ENCODE data around the gene EML3.

DNA sequence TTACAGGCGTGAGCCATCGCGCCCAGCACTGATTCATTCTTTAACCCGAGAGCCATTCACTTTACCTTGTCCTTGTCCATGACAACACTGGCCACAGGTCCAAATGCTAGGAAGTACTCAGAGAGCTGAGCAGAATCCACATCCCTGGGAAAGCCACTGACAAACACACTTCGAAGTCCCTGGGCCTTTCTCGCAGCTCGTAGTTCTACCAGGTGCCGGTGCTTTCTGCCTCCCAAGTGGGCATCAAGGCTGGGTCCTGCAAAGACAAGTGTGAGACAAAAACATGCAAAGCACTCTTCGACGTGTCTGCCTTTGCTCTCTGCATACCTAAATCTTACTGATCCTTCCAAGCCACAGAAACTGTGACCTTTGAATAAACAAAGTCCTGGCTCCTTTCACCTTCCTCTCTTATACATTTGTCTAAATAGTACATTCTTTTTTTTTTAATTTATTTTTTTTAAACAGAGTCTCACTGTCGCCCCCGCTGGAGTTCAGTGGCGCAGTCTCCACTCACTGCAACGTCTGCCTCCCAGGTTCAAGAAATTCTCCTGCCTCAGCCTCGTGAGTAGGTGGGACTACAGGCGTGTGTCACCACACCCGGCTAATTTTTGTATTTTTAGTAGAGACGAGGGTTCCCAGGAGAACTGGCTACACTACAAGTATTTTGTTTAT, 23.5 kb downstream of the EML3 start:
- TF ChIP-seq CBX2 (IDR thresholded peaks at IDR 0.05; ENCODE audit: borderline replicate concordance, low read depth) (no peak), MYC (IDR thresholded peaks at IDR 0.05; ENCODE audit: borderline replicate concordance, low read length) (no peak), KDM1A (IDR thresholded peaks at IDR 0.05; ENCODE audit: low read depth) (no peak), RAD21 (conservative IDR thresholded peaks at IDR 0.05 in 1 of 2, IDR thresholded peaks at IDR 0.05 in 1 of 2) (no peak), HDAC2 (IDR thresholded peaks at IDR 0.05) (no peak)
- TF ChIP-seq, protein P1, sequence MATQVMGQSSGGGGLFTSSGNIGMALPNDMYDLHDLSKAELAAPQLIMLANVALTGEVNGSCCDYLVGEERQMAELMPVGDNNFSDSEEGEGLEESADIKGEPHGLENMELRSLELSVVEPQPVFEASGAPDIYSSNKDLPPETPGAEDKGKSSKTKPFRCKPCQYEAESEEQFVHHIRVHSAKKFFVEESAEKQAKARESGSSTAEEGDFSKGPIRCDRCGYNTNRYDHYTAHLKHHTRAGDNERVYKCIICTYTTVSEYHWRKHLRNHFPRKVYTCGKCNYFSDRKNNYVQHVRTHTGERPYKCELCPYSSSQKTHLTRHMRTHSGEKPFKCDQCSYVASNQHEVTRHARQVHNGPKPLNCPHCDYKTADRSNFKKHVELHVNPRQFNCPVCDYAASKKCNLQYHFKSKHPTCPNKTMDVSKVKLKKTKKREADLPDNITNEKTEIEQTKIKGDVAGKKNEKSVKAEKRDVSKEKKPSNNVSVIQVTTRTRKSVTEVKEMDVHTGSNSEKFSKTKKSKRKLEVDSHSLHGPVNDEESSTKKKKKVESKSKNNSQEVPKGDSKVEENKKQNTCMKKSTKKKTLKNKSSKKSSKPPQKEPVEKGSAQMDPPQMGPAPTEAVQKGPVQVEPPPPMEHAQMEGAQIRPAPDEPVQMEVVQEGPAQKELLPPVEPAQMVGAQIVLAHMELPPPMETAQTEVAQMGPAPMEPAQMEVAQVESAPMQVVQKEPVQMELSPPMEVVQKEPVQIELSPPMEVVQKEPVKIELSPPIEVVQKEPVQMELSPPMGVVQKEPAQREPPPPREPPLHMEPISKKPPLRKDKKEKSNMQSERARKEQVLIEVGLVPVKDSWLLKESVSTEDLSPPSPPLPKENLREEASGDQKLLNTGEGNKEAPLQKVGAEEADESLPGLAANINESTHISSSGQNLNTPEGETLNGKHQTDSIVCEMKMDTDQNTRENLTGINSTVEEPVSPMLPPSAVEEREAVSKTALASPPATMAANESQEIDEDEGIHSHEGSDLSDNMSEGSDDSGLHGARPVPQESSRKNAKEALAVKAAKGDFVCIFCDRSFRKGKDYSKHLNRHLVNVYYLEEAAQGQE (IDR thresholded peaks at IDR 0.05): no peak
- TF ChIP-seq, protein P2, sequence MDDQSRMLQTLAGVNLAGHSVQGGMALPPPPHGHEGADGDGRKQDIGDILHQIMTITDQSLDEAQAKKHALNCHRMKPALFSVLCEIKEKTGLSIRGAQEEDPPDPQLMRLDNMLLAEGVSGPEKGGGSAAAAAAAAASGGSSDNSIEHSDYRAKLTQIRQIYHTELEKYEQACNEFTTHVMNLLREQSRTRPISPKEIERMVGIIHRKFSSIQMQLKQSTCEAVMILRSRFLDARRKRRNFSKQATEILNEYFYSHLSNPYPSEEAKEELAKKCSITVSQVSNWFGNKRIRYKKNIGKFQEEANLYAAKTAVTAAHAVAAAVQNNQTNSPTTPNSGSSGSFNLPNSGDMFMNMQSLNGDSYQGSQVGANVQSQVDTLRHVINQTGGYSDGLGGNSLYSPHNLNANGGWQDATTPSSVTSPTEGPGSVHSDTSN (IDR thresholded peaks at IDR 0.05): no peak

Measured in A549 (cell line).